ENCODE data around the gene SLC22A23. TPM values are rescaled to one million over a fixed set of nuclear protein-coding genes. Genes with fewer than 3 reads are reported as not detected.

SLC22A23 gene
- total and polyA plus RNA-seq, 2 donors (not counting 1 experiment from before 2014, with no cell fraction given) = 0.18 to 1.4 TPM

GRCh38 chr6:3251462-3252314 is 205.2 kb downstream of the SLC22A23 start:
- no peaks in the 10 kb centered on the region for H3K9me3 Mint-ChIP-seq (ENCODE audit: insufficient read depth)
- no peaks in the 10 kb centered on the region for H3K79me2 ChIP-seq (ENCODE audit: control insufficient read depth, insufficient read depth, low read length)
- DNase-seq (peak; percentile 82), ATAC-seq (ENCODE audit: low read depth) (peak; percentile 100)
- TF ChIP-seq CTCF (IDR thresholded peaks at IDR 0.05) = peak; percentile 99
- TF ChIP-seq EZH2 (IDR thresholded peaks at IDR 0.05; ENCODE audit: borderline replicate concordance, insufficient read depth, low read depth, low read length, poor library complexity, severe bottlenecking) = no peak
- peaks cover 32% of the 10 kb centered on the region for H3K27me3 Mint-ChIP-seq
- peaks cover 0 to 32% (median 14%) of the 10 kb centered on the region in 4 experiments for H3K27me3 ChIP-seq (replicated peaks in 1 of 4; ENCODE audit: control extremely low read depth in 1 of 4, control insufficient read depth in 3 of 4, insufficient read depth in 4 of 4, low read length in 3 of 4)
- ChIA-PET POLR2A (interaction anchor here (0.6 kb wide), 1 partner anchor 8 kb away, joined by 4 read pairs; no protein-coding TSS in a partner anchor), CTCF (interaction anchor here (0.6 to 5.3 kb wide), 35 partner anchors 9 to 770 kb away, joined by 3 to 82 read pairs (median 4); partner anchors contain the start of genes BPHL, SERPINB6 and TUBB2A)
- H3K4me1 ChIP-seq (ENCODE audit: control insufficient read depth in 2 of 2, insufficient read depth in 2 of 2, low read length in 2 of 2) = peaks cover 7 to 8% of the 10 kb centered on the region in 2 donors
- intact Hi-C loops (cut with micrococcal nuclease) = loop anchor here (1.0 to 10.0 kb wide), 6 partner anchors 89 to 883 kb away; partner anchors contain the start of genes ECI2, NQO2, RIPK1 and TUBB2A
- H3K4me2 ChIP-seq (replicated peaks; ENCODE audit: low read depth, low read length, poor library complexity, severe bottlenecking) = peak overlapping the region; percentile 58
- no peak overlapping the region for H3K27ac ChIP-seq (ENCODE audit: low read length in 2 of 2)
- peaks cover 4% of the 10 kb centered on the region for H3K4me1 Mint-ChIP-seq
- H3K9me3 ChIP-seq (ENCODE audit: control extremely low read depth in 1 of 3, control insufficient read depth in 2 of 3, insufficient read depth in 1 of 3, low read length in 2 of 3) = peaks cover 0 to 7% (median 0%) of the 10 kb centered on the region in 3 donors
- H3K27ac Mint-ChIP-seq = no peak overlapping the region
- H4K20me1 ChIP-seq (ENCODE audit: control insufficient read depth, insufficient read depth, low read length, poor library complexity, severe bottlenecking) = no peaks in the 10 kb centered on the region
- H3K9ac ChIP-seq (ENCODE audit: low read length) = peak overlapping the region; percentile 19
- no peaks in the 10 kb centered on the region for H3K36me3 ChIP-seq (replicated peaks in 1 of 2; ENCODE audit: control extremely low read depth in 1 of 2, control insufficient read depth in 1 of 2, extremely low read depth in 1 of 2, insufficient read depth in 2 of 2, low read length in 1 of 2)
- H2AFZ ChIP-seq (ENCODE audit: insufficient read depth, low read depth, low read length, poor library complexity, severe bottlenecking) = peak overlapping the region; percentile 77
- WGBS (ENCODE audit: insufficient coverage) = 45% methylated on average over 9 of the region's 20 CpGs
- peak overlapping the region; percentile 7 for H3K4me3 Mint-ChIP-seq
- peak overlapping the region in 2 of 5 experiments; percentile 5 to 25 for H3K4me3 ChIP-seq (ENCODE audit: control extremely low read depth in 1 of 5, extremely low read depth in 1 of 5, insufficient read depth in 1 of 5, low read depth in 2 of 5, low read length in 4 of 5)
